Tibial artery (tissue), 4 donors: Measurements from ENCODE around the gene SLC25A38.

Experiments
- DNase-seq, 2 donors: peaks; one replicate each; pipeline ENCODE4 v3.0.0-alpha.2; 2019
- H3K27ac ChIP-seq, 2 donors: fragments of 200-600 bp; sonication (generic) in 1 of 2; 1 replicate in 1 of 2; 2 replicates in 1 of 2; pipeline ENCODE4 v1.5.1; 2018 to 2019; ENCODE audit warnings: mild to moderate bottlenecking in 1 of 2
- H3K27me3 ChIP-seq, 2 donors: fragments of 200-600 bp; sonication (generic) in 1 of 2; one replicate each; pipeline versions ENCODE4 v1.5.1 to v1.6.0; 2016 to 2019
- H3K36me3 ChIP-seq, 3 donors: fragments of 200-600 bp; sonication (generic) in 2 of 3; one replicate each; pipeline ENCODE4 v1.5.1; 2016 to 2019; ENCODE audit warnings: mild to moderate bottlenecking in 2 of 3
- H3K4me1 ChIP-seq, 4 donors: fragments of 200-600 bp; sonication (generic) in 2 of 4; 1 replicate in 3 of 4; 2 replicates in 1 of 4; pipeline ENCODE4 v1.5.1; 2016 to 2019
- H3K4me3 ChIP-seq, 2 donors: fragments of 200-600 bp; sonication (generic) in 1 of 2; 1 replicate in 1 of 2; 2 replicates in 1 of 2; pipeline ENCODE4 v1.5.1; 2018 to 2019; ENCODE audit warnings: mild to moderate bottlenecking in 2 of 2
- H3K9me3 ChIP-seq, 3 donors: fragments of 200-600 bp; sonication (generic) in 1 of 3; one replicate each; pipeline ENCODE4 v1.5.1; 2016 to 2019
- intact Hi-C: fragments of 100-400 bp; cut with DNase I; formaldehyde crosslinking; loops from one replicate; pipeline ENCODE4 v1.15.0; 2023; ENCODE audit warnings: low total_unique reads
- TF ChIP-seq, protein P1 (sequence below), 2 experiments: fragments of 200-600 bp in 1 of 2; fragments of 450-650 bp in 1 of 2; IDR thresholded peaks; one replicate each; pipeline ENCODE4 v1.5.1; 2017 to 2019; ENCODE audit warnings: antibody characterized with exemption in 2 of 2, mild to moderate bottlenecking in 1 of 2, moderate library complexity in 1 of 2

Gene SLC25A38

DNA sequence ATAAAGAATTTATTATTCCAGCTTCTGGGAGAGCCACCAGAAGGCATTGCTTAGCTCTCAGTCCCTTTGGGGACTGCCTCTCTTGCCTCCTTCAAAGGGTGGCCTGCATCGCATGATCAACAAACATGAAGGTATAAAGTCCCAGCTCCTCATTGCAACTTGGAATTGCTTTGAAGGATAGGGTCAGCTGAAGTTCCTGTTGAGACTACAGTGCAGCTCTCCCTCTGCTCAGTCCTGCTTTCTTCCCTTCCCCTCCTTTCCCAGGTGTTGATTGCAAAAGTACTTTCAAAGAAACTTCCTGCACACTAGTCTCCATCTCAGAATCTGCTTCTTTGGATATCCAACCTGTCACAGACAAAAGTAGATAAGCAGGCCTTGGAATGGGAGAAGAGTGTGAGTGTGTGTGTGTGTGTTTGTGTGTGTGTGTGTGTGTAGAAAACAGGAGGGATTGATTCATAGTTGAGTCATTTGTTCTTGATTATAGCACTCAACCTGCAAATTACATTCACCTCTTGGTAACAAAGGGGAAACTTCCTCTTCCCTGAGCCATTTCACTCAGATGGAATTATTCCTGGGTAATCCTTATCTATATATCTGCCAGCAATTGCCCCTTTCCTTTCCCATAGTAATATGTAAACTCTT, 40.0 kb upstream of the SLC25A38 start:
- intact Hi-C loops, result no loop called here
- H3K27me3 ChIP-seq, result no peaks in the 10 kb centered on the region
- H3K27ac ChIP-seq, result no peak overlapping the region
- no peaks in the 10 kb centered on the region for H3K36me3 ChIP-seq
- no peak overlapping the region for H3K4me3 ChIP-seq
- no peaks in the 10 kb centered on the region for H3K9me3 ChIP-seq
- TF ChIP-seq, protein P1, sequence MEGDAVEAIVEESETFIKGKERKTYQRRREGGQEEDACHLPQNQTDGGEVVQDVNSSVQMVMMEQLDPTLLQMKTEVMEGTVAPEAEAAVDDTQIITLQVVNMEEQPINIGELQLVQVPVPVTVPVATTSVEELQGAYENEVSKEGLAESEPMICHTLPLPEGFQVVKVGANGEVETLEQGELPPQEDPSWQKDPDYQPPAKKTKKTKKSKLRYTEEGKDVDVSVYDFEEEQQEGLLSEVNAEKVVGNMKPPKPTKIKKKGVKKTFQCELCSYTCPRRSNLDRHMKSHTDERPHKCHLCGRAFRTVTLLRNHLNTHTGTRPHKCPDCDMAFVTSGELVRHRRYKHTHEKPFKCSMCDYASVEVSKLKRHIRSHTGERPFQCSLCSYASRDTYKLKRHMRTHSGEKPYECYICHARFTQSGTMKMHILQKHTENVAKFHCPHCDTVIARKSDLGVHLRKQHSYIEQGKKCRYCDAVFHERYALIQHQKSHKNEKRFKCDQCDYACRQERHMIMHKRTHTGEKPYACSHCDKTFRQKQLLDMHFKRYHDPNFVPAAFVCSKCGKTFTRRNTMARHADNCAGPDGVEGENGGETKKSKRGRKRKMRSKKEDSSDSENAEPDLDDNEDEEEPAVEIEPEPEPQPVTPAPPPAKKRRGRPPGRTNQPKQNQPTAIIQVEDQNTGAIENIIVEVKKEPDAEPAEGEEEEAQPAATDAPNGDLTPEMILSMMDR (IDR thresholded peaks at IDR 0.05), result no peak
- no peak for DNase-seq
- no peaks in the 10 kb centered on the region for H3K4me1 ChIP-seq

DNA sequence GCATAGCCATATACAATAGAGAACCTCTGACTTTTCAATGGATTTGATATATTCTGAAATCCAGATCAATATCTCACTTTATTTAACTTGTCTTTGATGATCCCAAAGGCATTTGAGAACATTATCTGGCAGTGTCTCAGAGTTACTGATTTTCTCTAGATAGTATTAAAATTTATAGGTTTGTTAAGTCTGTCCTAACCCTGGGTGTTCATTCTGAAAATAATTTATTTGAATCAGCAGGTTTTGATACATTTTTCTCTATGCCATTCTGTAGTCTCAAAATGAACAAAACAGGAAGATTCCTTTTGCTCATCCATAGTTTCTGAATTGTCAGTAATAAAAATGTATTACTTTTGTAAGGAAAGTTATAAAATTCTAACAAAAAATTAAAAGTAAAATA, 39.4 kb upstream of the SLC25A38 start:
- no peaks in the 10 kb centered on the region for H3K9me3 ChIP-seq
- H3K4me3 ChIP-seq, result no peak overlapping the region
- H3K27ac ChIP-seq, result no peak overlapping the region
- H3K36me3 ChIP-seq, result no peaks in the 10 kb centered on the region
- intact Hi-C loops, result no loop called here
- no peaks in the 10 kb centered on the region for H3K27me3 ChIP-seq
- DNase-seq, result no peak
- TF ChIP-seq, protein P1 (IDR thresholded peaks at IDR 0.05), result no peak
- no peaks in the 10 kb centered on the region for H3K4me1 ChIP-seq

DNA sequence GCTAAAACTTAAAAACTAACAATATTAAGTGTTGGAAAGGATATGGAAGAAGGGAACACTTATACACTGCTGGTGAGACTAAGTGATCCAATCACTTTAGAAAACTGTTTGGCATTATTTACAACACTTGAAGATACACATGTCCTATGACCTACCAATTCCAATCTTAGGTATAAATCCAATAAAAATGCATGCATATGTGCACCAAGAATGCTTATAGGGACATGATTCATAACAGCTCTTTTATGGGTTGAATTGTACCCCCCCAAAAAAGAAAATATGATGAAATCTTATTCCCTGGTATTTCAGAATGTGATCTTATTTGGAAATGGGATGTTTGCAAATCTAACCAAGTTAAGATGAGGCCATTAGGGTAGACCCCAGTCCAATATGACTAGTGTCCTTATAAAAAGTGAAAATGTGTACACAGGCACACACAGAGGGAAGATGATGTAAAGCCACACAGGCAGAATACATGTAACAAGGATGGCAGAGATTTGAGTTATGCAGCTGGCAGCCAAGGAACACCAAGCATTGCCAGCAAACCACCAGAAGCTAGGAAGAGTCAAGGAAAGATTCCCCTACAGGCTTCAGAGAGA, 38.3 kb upstream of the SLC25A38 start:
- Histone ChIP-seq H3K36me3 (no peaks in the 10 kb centered on the region), H3K27me3 (no peaks in the 10 kb centered on the region), H3K27ac (no peak overlapping the region), H3K4me1 (no peaks in the 10 kb centered on the region), H3K4me3 (no peak overlapping the region), H3K9me3 (no peaks in the 10 kb centered on the region)
- intact Hi-C loops, result no loop called here
- TF ChIP-seq, protein P1 (IDR thresholded peaks at IDR 0.05), result no peak
- no peak for DNase-seq

DNA sequence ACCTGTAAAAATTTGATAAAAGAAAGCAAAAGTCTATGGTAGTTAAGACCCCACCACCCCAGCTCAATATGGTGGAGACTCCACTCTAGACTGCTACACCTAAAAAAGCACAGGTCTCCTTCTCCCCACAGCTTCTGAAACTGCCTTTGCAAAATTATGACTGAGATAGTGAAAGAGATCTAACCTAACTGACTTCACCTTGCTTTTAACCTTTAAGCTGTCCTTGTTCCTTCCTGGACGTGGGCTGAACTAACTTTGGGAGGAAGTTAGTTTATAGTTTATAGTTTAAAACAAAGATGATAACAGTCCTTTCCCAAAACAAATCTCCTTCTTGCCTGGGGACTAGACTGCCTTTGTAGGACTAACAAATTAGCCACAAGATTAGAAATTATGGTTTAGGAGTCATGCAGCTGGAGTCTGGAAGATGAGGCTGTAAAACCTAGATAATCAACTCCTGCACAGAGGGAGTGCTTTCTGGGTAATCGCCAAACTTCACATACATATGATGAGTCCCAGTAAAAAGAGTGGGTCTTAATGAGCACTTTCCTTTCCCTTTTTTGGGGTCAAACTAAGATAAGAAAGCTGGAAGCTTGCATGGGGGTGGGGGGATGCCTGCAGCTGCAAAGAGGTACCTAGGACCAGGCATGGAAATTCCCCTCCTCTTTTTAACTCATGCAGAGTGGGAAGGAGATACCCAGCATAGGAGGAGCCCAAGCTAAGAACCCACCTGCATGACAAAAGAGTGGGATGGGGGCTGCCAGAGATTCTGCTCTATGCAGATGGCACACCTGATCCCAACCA, 36.2 kb upstream of the SLC25A38 start:
- intact Hi-C loops, result no loop called here
- H3K9me3 ChIP-seq, result no peaks in the 10 kb centered on the region
- no peaks in the 10 kb centered on the region for H3K27me3 ChIP-seq
- no peaks in the 10 kb centered on the region for H3K36me3 ChIP-seq
- DNase-seq, result no peak
- TF ChIP-seq, protein P1 (IDR thresholded peaks at IDR 0.05), result no peak
- no peak overlapping the region for H3K27ac ChIP-seq
- H3K4me1 ChIP-seq, result no peaks in the 10 kb centered on the region
- no peak overlapping the region for H3K4me3 ChIP-seq

DNA sequence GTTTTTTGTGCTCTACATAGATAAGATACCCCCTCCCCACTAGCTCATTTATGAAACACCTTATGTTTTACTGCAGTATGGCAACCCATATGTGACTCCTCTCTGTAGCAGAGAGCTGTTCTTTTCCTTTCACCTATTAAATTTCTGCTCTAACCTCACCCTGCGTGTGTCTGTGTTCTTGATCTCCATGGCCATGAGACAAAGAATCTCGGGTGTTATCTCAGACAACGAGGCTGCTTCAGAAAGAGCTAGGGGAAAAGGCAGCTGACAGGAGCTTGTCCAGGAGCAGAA, 35.6 kb upstream of the SLC25A38 start:
- no peak for DNase-seq
- H3K4me3 ChIP-seq, result no peak overlapping the region
- H3K9me3 ChIP-seq, result no peaks in the 10 kb centered on the region
- intact Hi-C loops, result no loop called here
- H3K27ac ChIP-seq, result no peak overlapping the region
- no peaks in the 10 kb centered on the region for H3K4me1 ChIP-seq
- no peaks in the 10 kb centered on the region for H3K36me3 ChIP-seq
- no peaks in the 10 kb centered on the region for H3K27me3 ChIP-seq
- TF ChIP-seq, protein P1 (IDR thresholded peaks at IDR 0.05), result no peak
